Keratinocyte (primary cell): Measurements from ENCODE around the gene DIAPH3. TPM values are rescaled to one million over a fixed set of nuclear protein-coding genes. Genes with fewer than 3 reads are reported as not detected.

Source experiments
- DNase-seq: peaks from one replicate; pipeline ENCODE4 v3.0.0-alpha.2; 2011; ENCODE audit warnings: low read depth, missing footprints, low spot score
- FAIRE-seq: peaks from 2 replicates; lab custom pipeline; 2011; peaks lifted over from hg19 to GRCh38; lab: Jason Lieb, UNC
- H2AFZ ChIP-seq: 2 replicates; pipeline ENCODE4 v1.6.0; 2012; ENCODE audit warnings: low read length, control low read depth, inconsistent platforms; ENCODE audit not compliant: control insufficient read depth
- H3K27ac ChIP-seq: 2 replicates; pipeline ENCODE4 v1.5.1; 2011; ENCODE audit warnings: low read length; ENCODE audit not compliant: control insufficient read depth, insufficient read depth
- H3K27me3 ChIP-seq: 3 replicates; pipeline ENCODE4 v1.6.0; 2011; ENCODE audit warnings: low read length; ENCODE audit not compliant: control insufficient read depth, insufficient read depth; ENCODE audit errors: extremely low read depth
- H3K36me3 ChIP-seq, 2 experiments: 2 replicates in 1 of 2; 3 replicates in 1 of 2; pipeline ENCODE4 v1.5.1; 2011; ENCODE audit warnings: low read length in 2 of 2, mild to moderate bottlenecking in 1 of 2; ENCODE audit not compliant: control insufficient read depth in 2 of 2, insufficient read depth in 2 of 2; ENCODE audit errors: extremely low read depth in 1 of 2
- H3K4me1 ChIP-seq: 3 replicates; pipeline ENCODE4 v1.5.1; 2011; ENCODE audit warnings: low read length; ENCODE audit not compliant: control insufficient read depth, insufficient read depth; ENCODE audit errors: extremely low read depth
- H3K4me2 ChIP-seq: 3 replicates; pipeline ENCODE4 v1.6.0; 2011; ENCODE audit warnings: low read depth, low read length; ENCODE audit not compliant: control insufficient read depth, insufficient read depth; ENCODE audit errors: extremely low read depth
- H3K4me3 ChIP-seq, 3 experiments: fragments of 200-600 bp in 1 of 3; sonication (generic) in 1 of 3; 2 replicates in 2 of 3; 3 replicates in 1 of 3; pipeline ENCODE4 v1.5.1; 2011 to 2016; ENCODE audit warnings: low read length in 3 of 3, mild to moderate bottlenecking in 3 of 3, control low read depth in 2 of 3, inconsistent platforms in 1 of 3, low read depth in 1 of 3, mixed read lengths in 1 of 3, mixed run types in 1 of 3, moderate library complexity in 1 of 3; ENCODE audit not compliant: control insufficient read depth in 2 of 3, insufficient read depth in 2 of 3; ENCODE audit errors: extremely low read depth in 1 of 3
- H3K79me2 ChIP-seq: 2 replicates; pipeline ENCODE4 v1.6.0; 2012; ENCODE audit warnings: low read length; ENCODE audit not compliant: control insufficient read depth, insufficient read depth
- H3K9ac ChIP-seq: 3 replicates; pipeline ENCODE4 v1.6.0; 2011; ENCODE audit warnings: low read length; ENCODE audit not compliant: control insufficient read depth, insufficient read depth; ENCODE audit errors: extremely low read depth
- H3K9me1 ChIP-seq: 3 replicates; pipeline ENCODE4 v1.6.0; 2011; ENCODE audit warnings: low read length; ENCODE audit not compliant: control insufficient read depth, insufficient read depth; ENCODE audit errors: extremely low read depth
- H3K9me3 ChIP-seq: 2 replicates; pipeline ENCODE4 v1.5.1; 2012; ENCODE audit warnings: low read depth, low read length; ENCODE audit not compliant: control insufficient read depth
- H4K20me1 ChIP-seq: 3 replicates; pipeline ENCODE4 v1.6.0; 2011; ENCODE audit warnings: low read length; ENCODE audit not compliant: control insufficient read depth, insufficient read depth; ENCODE audit errors: extremely low read depth
- CTCF ChIP-seq, 3 experiments: IDR thresholded peaks in 1 of 3; conservative IDR thresholded peaks in 1 of 3; optimal IDR thresholded peaks in 1 of 3; 2 replicates in 2 of 3; 3 replicates in 1 of 3; pipeline versions ENCODE3 to v1.5.1; 2011; ENCODE audit warnings: low read length in 3 of 3, mild to moderate bottlenecking in 3 of 3, moderate library complexity in 2 of 3, control low read depth in 1 of 3, inconsistent platforms in 1 of 3; ENCODE audit not compliant: insufficient read depth in 2 of 3; ENCODE audit errors: extremely low read depth in 1 of 3
- EZH2 ChIP-seq: IDR thresholded peaks from one replicate; pipeline ENCODE4 v1.6.1; 2012; ENCODE audit warnings: inconsistent platforms, mild to moderate bottlenecking, low read length, moderate library complexity
- dilution Hi-C: fragments of 300-500 bp; cut with MboI; formaldehyde crosslinking; loops from one replicate; pipeline ENCODE4 v1.7.0; 2020; ENCODE audit warnings: low sequenced_read_pairs; ENCODE audit not compliant: extremely low pct_ligation_motif_present
- polyA plus RNA-seq, 5 experiments: library from polyadenylated mRNA; depleted of rRNA in 3 of 5; stranded (reverse) in 3 of 5; stranded (forward) in 1 of 5; unstranded in 1 of 5; fragments of >200 nt; gene quantifications; 1 replicate in 1 of 5; 2 replicates in 3 of 5; 3 replicates in 1 of 5; pipeline versions ENCODE4 v1.2.1 to v1.2.3, GENCODE V29; 2011 to 2012; ENCODE audit warnings: missing spikeins in 2 of 5, low read depth in 1 of 5, low replicate concordance in 1 of 5

DIAPH3 gene
- polyA plus RNA-seq, 1 donor (not counting 4 experiments of a cell fraction or from before 2014, with no cell fraction given), result 9.0 TPM

- dilution Hi-C loops, result no loop called here
- Histone ChIP-seq H3K9ac (no peak overlapping the region), H3K4me3 (no peak overlapping the region), H3K36me3 (no peaks in the 10 kb centered on the region), H3K4me2 (no peak overlapping the region), H3K27ac (no peak overlapping the region), H3K4me1 (no peaks in the 10 kb centered on the region), H3K9me3 (no peaks in the 10 kb centered on the region), H3K79me2 (no peaks in the 10 kb centered on the region), H3K27me3 (no peaks in the 10 kb centered on the region), H3K9me1 (no peaks in the 10 kb centered on the region), H2AFZ (no peak overlapping the region), H4K20me1 (no peaks in the 10 kb centered on the region)
- TF ChIP-seq CTCF (optimal IDR thresholded peaks at IDR 0.05 in 1 of 3, IDR thresholded peaks at IDR 0.05 in 1 of 3, conservative IDR thresholded peaks at IDR 0.05 in 1 of 3; ENCODE audit: extremely low read depth in 1 of 3, insufficient read depth in 2 of 3, low read length in 3 of 3) (no peak), EZH2 (no peak)
- no peak for DNase-seq
- FAIRE-seq, result no peak
Measured at GRCh38 chr13:59701261-59701660, 462.5 kb downstream of the DIAPH3 start.

DNA sequence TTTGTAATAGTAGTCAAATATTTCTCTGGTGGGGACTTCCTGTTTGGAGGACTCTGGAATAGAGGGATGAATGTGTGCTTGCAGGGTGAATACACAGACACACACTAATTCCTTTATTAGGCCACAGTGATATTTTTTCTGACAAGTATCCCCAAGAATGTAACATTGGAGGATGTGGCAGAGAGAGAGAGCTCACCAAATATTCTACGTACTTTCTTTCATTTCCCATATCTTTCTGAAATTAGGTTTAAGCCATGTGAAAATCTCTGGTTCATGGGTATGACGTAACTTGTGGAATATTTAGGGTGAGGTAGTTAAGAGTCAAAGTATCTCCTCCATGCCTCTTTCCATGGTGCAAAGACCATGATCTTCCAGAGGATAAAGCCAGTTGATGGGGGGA, 463.4 kb downstream of the DIAPH3 start:
- Histone ChIP-seq H3K4me2 (no peak overlapping the region), H3K9me3 (no peaks in the 10 kb centered on the region), H4K20me1 (no peaks in the 10 kb centered on the region), H3K4me3 (no peak overlapping the region), H3K79me2 (no peaks in the 10 kb centered on the region), H2AFZ (no peak overlapping the region), H3K36me3 (no peaks in the 10 kb centered on the region), H3K9me1 (no peaks in the 10 kb centered on the region), H3K27ac (no peak overlapping the region), H3K4me1 (no peaks in the 10 kb centered on the region), H3K27me3 (no peaks in the 10 kb centered on the region), H3K9ac (no peak overlapping the region)
- dilution Hi-C loops, result no loop called here
- DNase-seq (no peak), FAIRE-seq (no peak)
- TF ChIP-seq EZH2, result no peak
- no peak for TF ChIP-seq CTCF (optimal IDR thresholded peaks at IDR 0.05 in 1 of 3, IDR thresholded peaks at IDR 0.05 in 1 of 3, conservative IDR thresholded peaks at IDR 0.05 in 1 of 3; ENCODE audit: extremely low read depth in 1 of 3, insufficient read depth in 2 of 3, low read length in 3 of 3)
